GM18511 (cell line): Measurements from ENCODE around the gene ENAH.
"Not testable (repeated sequence)": the region's sequence is repeated elsewhere in the genome, so short reads cannot be mapped to it uniquely, and the experiment has no call there.

Experiments used
- ATAC-seq: cut with Tn5 transposase; IDR thresholded peaks from one replicate; pipeline ENCODE4 v1.9.1; 2021; ENCODE audit warnings: mild to moderate bottlenecking, moderate library complexity; ENCODE audit not compliant: unreplicated experiment

ENAH gene

GRCh38 chr1:225534135-225534534, 118.8 kb downstream of the ENAH start:
- ATAC-seq, result no peak

GRCh38 chr1:225533238-225533637, 119.7 kb downstream of the ENAH start:
- ATAC-seq, result no peak

GRCh38 chr1:225532240-225532944, 120.5 kb downstream of the ENAH start:
- ATAC-seq, result no peak

GRCh38 chr1:225529726-225530125, 123.2 kb downstream of the ENAH start:
- no peak for ATAC-seq

GRCh38 chr1:225527575-225527974, 125.3 kb downstream of the ENAH start:
- ATAC-seq, result no peak

- no peak for ATAC-seq
These were observed 126.0 kb downstream of the ENAH start for GRCh38 chr1:225526878-225527277.

GRCh38 chr1:225525377-225525776, 127.5 kb downstream of the ENAH start:
- ATAC-seq, result no peak

- no peak for ATAC-seq
These were observed 128.4 kb downstream of the ENAH start for GRCh38 chr1:225524570-225524969.

GRCh38 chr1:225523263-225523950, 129.5 kb downstream of the ENAH start:
- no peak for ATAC-seq

- no peak for ATAC-seq
These were observed 130.2 kb downstream of the ENAH start for GRCh38 chr1:225522588-225523262.

GRCh38 chr1:225520587-225521227, 132.2 kb downstream of the ENAH start:
- no peak for ATAC-seq

- no peak for ATAC-seq
These were observed 133.6 kb downstream of the ENAH start for GRCh38 chr1:225519166-225519863.

- ATAC-seq, result no peak
These were observed 135.2 kb downstream of the ENAH start for GRCh38 chr1:225517697-225518096.

- ATAC-seq, result no peak
These were observed 135.7 kb downstream of the ENAH start for GRCh38 chr1:225517221-225517620.

- ATAC-seq, result no peak
These were observed 138.2 kb downstream of the ENAH start for GRCh38 chr1:225514671-225515081.

GRCh38 chr1:225513576-225513975, 139.3 kb downstream of the ENAH start:
- not testable (repeated sequence) for ATAC-seq

GRCh38 chr1:225511828-225512381, 141.0 kb downstream of the ENAH start:
- ATAC-seq, result no peak

- ATAC-seq, result not testable (repeated sequence)
These were observed 142.2 kb downstream of the ENAH start for GRCh38 chr1:225510740-225511139.

- ATAC-seq, result no peak
These were observed 143.2 kb downstream of the ENAH start for GRCh38 chr1:225509770-225510169.

GRCh38 chr1:225509376-225509707, 143.6 kb downstream of the ENAH start:
- no peak for ATAC-seq
